Hematopoietic multipotent progenitor cell treated with erythropoietin and hydrocortisone succinate and interleukin-3 and kit ligand, for 15 days (in vitro differentiated cells): Measurements from ENCODE around the gene ARHGDIB.

ENCODE experiments used
- DNase-seq: peaks from one replicate; pipeline ENCODE4 v3.0.0-alpha.2; 2015; ENCODE audit warnings: low spot score

The ARHGDIB gene

GRCh38 chr12:14982991-14983390, 21.6 kb upstream of the ARHGDIB start:
- no peak for DNase-seq

GRCh38 chr12:14982562-14982961, 21.2 kb upstream of the ARHGDIB start:
- DNase-seq, result no peak

- no peak for DNase-seq
Observed at GRCh38 chr12:14981049-14981448, 19.6 kb upstream of the ARHGDIB start.

GRCh38 chr12:14979468-14979867, 18.1 kb upstream of the ARHGDIB start:
- DNase-seq, result no peak

DNA sequence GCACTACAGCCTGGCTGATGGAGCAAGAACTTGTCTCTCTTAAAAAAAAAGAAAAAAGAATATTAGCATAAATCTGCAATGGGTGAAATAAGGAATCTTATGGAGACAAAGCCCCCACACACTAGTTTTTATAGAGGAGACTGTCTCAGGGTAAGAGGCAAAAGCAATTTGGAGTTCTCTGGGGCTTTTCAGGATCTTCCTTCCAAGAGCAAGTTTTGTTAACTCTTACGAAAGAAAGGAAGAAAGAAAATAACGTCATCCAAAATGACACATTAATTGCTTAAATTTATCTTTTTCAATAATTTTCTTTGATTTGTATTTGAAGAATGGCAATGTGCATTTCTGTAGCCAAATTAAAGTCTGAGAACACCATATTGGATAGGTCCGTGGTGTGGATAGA, 15.3 kb upstream of the ARHGDIB start:
- no peak for DNase-seq

DNA sequence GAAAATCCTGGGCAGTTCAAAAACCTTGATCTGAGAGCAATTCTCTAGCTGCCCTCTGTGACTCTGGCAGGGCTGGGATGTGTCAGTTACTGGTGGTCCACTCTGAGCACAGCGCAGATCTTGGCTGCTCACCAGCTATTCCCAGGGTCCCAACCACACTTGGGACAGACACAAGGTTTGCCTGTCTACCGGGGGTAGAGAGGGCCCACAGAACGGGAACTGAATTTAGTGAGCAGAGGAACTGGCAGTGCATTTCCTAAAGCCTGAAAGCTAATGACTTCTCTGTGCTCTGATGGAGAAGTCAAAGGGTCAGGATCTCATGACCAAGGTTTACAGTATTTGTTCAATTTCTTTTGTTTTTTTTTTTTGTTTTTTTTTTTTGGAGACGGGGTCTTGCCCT, 14.1 kb upstream of the ARHGDIB start:
- no peak for DNase-seq

- DNase-seq, result no peak
Observed at GRCh38 chr12:14974633-14975032, 13.2 kb upstream of the ARHGDIB start.

DNA sequence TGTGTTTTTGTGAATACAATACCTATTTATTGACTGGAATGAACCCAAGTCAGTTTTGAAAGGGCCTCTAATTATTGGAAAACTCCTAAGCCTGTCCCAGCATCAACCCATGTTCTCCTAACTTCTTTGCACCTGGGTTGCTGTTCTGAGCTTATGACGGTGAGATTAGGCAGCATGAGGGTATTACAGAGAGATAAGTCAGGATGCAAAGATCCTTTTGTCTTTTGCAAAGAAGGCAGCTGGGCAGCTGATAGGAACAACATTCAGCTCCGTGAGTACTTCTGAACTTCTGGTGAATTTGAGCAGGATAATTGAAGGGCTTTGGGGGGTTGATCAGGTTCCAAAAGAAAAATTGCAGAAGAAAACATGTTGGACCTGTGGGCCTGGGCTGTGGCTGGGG, 11.4 kb upstream of the ARHGDIB start, which contains the start of gene PDE6H:
PDE6H (plus strand) TSS at position 227 of the 400 bp plus-strand sequence. CDS start 4,971 bp downstream, outside the sequence.
- DNase-seq, result no peak

DNA sequence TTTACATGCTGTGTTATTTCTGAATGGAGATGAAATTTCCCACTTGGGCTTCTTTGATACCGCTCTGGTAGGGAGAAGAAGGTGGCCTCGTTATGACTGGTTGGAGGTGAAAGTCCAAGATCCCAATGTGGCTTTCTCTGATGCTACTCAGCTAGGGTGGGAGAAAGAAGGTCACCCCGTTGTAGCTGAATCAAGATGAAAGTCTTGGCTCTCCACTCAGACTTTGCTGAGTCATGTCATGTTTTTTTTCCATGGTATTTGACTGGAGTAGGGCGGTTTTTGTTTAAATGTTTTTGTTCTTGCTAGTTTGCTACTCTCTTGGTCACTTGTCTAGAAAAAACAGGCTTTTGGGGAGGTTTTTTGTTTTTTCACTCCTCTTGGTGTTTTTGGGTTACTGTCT, 9.1 kb upstream of the ARHGDIB start:
- DNase-seq, result no peak

DNA sequence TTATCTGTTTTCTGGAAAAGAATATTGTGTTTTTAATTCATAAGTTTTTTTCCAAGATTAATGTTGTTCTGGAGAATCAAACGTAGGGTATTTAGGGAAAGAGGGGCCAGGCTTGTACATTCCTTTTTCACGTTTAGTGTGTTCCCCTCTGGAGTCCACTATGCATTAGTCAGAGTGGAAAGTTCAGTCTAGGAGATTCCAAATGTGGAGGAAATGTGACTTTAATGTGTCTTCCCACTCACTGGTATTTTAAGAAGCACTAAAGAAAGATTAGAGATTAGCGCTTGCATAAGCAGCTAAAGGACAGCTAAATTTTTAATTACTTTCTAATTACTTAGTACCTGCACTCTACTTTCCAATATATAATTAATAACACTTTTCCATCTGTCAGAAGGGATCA, 7.1 kb upstream of the ARHGDIB start:
- DNase-seq, result no peak

DNA sequence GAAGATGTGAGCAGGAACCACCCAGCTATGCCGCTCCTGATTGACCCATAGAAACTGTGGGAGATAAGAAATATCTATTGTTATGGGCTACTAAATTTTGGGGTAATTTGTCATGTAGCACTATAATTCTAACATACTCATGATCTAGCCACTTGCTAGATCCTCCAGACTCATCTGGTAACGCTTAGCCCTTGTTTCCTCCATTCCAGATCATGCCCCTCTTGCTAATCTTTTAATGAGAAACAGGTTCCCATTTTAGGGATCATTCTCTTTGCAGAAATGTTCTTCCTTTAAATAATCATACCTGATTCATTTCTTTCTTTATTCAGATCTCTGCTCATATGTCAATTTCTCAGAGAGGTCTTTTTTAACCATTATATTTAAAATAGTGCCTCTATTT, 3.8 kb upstream of the ARHGDIB start:
- no peak for DNase-seq

GRCh38 chr12:14964406-14964805, 3.0 kb upstream of the ARHGDIB start:
- DNase-seq, result no peak

- no peak for DNase-seq
Observed at GRCh38 chr12:14963520-14963919, 2.1 kb upstream of the ARHGDIB start.

DNA sequence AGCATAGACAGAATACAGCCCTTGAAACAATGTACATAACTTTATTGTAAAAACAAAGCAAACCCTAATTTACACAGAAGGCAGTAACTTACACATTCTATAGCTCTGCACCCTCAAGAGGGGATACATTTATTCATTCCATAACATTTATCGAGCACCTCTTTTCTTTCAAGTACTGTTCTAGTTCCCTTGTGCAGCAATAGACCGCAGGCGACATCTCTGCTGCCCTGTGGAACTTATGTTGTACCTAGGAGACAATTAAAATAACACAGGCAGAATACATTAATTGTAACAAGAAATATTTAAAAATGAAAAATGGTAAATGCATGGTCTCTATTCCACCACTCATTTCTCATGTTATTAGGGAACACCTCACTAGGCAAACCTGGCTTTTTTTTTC, 1.4 kb upstream of the ARHGDIB start:
- no peak for DNase-seq

DNA sequence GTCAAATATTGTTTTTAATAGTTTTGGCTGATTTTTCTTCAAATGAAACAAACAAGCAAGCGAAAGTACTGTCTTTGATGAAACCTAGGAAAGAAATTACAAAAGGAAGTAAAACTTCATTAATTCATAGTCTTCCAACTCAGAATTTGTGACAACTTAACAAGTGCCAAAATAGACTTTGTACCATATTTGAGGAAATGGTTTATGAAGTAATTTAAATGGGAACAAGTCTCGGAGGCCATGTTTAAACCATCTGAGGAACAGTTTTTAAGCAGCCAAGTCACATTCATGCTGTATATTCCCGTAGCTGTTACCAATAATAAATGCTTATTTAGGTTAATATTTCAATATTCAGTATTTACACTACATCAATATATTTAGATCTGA, 745 bp upstream of the ARHGDIB start:
- peak; percentile 27 for DNase-seq

GRCh38 chr12:14960548-14961465, 594 bp downstream of the ARHGDIB start:
- peak; percentile 38 for DNase-seq

- no peak for DNase-seq
Observed at GRCh38 chr12:14959916-14960496, 1.4 kb downstream of the ARHGDIB start.

GRCh38 chr12:14959463-14959862, 1.9 kb downstream of the ARHGDIB start:
- peak; percentile 24 for DNase-seq

DNA sequence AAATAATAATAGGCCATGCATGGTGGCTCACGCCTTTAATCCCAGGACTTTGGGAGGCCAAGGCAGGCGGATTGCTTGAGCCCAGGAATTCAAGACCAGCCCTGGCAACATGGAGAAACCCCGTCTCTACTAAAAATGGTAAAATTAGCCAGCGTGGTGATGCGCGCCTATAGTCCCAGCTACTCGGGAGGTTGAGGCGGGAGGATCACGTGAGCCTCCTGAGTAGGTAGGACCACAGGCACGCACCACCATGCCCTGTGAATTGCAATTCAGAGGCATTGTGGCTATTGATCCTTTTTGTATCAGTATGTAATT, 2.3 kb downstream of the ARHGDIB start:
- peak; percentile 15 for DNase-seq

- DNase-seq, result peak; percentile 67
Observed at GRCh38 chr12:14958361-14959125, 2.9 kb downstream of the ARHGDIB start.

GRCh38 chr12:14957551-14958168, 3.7 kb downstream of the ARHGDIB start:
- DNase-seq, result peak; percentile 20

- no peak for DNase-seq
Observed at GRCh38 chr12:14956905-14957304, 4.5 kb downstream of the ARHGDIB start.
